AG08396 (cell line): ENCODE results near the gene KIAA1217.
"Not testable (repeated sequence)": the region's sequence is repeated elsewhere in the genome, so short reads cannot be mapped to it uniquely, and the experiment has no call there.

ENCODE experiments used
- DNase-seq: peaks from one replicate; pipeline ENCODE4 v3.0.0; 2012; ENCODE audit warnings: low spot score, mixed read lengths

KIAA1217 gene

DNA sequence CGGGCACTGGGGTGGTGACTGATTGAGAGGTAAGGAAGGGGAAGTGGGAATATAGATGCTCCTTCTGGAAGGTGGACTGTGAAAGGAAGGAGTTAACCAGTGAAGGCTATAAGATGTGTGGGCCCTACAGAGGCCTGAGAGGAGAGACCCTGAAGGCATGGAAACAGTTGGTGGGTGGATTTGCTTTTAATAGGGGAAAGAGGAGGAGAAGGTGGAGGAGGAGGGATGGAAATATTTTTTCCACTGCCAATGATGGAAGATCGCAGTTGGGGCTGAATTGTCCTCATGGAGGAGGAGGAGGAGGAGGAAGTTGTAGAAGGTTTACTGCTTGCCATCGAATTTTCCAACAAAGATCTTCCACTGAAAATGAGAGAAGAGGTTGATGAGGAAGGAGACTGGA, 80.3 kb downstream of the KIAA1217 start:
- DNase-seq: no peak

DNA sequence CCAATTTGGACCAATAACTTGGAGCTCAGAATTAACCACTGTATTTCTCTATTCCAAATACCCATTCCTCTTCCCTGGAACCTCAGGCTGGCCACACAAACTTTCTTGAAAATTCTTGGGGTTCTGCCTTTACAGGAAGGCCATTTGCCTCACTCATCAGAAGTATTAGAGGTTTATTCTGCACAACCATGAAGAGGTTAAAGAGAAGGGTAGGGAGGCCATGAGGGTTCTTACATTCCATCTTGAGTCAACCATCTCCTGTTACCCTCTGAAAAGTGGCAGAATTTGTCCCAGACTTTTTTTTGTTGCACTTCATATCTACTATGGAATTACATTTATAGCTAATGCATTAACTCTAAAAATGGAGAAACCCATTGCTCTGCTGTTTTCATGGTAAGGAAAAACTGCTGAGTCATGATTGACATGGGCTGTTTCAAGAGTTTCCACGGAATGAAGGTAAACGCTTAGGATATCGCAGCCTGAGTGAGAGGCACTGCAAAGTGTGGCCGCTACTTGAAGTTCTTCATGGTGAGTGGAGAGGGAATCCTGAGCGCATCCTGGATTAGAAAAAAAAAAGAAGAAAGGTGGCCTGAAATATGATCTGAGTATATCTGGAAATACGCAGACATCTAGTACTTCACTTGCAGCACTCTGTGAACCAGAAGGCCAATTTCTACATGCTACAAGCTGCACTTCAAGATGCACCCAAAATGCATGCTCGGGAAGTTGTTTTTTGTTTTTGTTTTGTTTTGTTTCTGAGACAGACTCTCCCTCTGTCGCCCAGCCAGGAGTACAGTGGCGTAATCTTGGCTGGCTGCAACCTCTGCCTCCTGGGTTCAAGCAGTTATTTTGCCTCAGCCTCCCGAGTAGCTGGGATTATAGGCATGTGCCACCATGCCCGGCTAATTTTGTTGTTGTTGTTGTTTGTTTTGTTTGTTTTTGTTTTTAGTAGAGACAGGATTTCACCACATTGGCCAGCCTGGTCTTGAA, 83.7 kb downstream of the KIAA1217 start:
- no peak for DNase-seq

DNA sequence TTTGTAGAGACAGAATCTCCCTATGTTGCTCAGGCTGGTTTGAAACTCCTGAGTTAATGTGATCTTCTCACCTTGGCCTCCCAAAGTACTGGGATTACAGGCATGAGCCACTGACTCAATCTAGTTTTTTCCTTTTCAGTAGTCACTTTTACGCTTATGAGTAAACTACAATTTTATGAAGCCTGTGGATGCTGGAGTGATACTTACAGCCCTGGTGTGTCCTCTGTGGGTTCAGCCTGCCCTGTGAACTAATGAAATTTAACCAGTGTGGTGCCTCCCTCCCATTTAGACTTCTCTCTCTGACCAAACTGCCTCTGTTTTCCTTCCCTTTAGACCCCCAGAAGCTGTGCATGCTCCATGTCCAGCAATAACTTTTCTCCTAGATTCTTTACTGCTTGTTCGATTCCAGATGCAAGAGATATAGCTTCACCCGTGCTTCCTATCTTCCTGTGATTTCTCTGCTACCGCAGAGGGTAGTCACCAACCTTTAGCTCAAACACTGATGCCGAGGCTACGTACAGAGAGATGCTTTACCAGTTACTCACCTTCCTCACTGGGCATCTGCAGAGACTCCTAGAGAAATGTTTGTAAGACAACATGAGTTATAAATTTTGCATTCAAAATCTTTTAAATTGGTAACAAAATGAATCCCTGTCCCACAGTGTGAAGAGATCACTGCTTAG, 90.8 kb downstream of the KIAA1217 start:
- DNase-seq: no peak

DNA sequence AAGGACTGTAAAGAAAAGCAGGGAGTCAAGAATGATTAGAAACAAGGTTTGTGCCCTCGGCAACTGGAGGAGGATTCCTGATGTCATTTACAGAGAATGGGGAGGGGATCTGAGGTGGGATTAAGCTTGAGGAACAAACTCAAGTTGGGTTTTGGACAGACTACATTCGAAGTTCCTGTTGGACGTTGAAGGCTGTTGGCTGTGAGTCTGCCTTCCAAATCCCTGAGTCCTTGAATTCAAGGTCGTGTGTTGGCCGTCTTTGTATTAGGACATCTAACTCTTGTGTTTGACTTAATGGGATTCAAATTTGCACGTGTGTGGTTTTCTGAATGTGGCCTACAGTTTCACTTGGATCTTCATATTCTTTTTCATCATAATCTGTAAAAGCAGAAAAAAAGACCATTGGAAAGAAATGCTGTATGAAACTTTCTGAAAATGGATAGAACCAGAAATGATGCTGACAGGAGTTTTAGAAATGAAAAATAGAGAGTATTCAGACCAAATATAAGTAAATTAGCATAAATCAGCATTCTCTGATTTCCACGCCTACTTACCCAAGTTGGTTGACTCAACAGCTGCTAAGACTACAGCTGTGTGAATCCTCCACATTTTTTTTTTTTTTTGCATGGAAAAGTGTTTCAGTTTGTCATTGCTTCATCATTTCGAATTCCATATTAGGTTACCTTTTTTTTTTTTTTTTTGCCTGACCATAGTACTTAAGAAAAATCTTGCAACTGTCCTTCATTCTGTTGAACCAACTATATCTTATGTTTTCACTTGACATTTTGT, 94.8 kb downstream of the KIAA1217 start:
- DNase-seq: no peak

DNA sequence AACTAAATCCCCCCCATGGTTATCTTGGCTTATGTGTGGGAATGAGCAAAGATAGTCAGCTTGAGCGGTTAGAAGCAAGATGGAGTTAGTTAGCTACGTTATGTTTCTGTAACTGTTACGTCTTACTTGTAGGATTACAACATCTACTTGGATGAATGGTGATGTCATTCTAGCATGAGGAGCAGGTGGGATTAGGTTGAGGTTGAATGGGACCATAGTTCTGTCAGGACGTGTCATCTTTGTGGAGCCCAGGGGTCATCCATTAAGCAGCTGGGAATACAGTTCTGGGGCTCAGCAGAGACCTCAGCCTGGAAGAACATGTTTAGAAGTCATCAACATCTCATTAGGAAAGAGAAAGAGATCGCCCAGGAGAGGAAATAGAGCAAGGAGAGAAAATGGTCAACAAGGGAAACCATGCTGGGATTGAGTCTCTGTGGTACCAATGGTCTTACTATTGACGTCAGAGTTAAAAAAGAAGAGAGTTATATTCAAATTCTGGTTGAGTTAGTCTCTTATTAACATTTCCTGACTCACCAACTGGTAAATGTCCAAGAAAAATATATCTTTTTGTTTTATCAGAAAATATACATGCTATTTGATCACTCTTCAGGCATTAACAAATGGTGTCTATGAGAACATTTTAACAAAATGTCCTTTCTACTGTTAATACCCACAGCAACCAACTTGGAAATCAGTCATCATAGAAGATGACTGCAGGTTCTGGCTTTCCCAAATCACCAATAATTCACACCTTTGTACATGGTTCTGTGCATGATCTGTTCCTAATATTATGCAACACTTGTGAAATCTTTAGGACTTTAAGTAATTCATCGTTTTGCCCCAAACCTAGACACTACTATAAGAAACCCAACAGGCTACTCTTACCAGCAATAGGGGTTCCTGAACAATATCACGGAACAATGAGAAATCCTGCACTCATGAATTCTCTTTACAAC, 96.9 kb downstream of the KIAA1217 start:
- no peak for DNase-seq

DNA sequence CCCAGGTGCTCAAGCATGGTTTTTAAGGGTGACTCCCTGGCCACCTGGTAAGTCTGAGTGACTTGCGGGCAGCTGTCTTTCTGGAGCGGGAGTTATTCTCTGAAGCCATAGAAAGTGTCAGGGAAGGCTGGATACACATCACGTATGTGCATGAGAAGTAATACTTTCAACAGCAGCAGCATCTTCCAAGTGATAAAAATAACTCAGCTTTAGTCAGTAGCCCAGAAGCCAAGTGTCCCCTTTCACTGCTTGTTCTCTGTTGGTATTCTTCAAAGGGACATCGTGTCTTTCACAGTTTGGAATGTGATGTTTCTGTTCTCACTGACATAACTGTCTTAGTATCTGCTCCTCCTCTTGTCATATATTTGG, 97.6 kb downstream of the KIAA1217 start:
- no peak for DNase-seq

DNA sequence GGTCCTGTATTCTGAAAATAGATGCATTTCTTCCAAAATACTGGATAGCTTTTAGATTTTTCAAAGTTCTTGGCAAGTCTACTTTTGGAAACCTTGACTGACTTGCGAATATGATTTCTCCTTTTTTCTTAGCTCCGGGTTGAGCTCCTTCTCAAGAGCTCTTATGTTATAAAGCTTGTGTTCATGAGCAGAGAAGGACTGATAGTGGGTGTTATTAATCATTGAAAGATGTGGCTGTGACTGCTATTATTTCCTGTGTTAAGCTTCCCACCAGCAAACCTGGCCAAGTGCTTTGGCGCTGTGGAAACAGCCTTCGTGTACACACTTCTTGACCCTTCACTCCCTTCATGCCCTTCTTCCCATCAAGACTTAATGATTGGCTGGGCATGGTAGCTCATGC, 98.2 kb downstream of the KIAA1217 start:
- no peak for DNase-seq

DNA sequence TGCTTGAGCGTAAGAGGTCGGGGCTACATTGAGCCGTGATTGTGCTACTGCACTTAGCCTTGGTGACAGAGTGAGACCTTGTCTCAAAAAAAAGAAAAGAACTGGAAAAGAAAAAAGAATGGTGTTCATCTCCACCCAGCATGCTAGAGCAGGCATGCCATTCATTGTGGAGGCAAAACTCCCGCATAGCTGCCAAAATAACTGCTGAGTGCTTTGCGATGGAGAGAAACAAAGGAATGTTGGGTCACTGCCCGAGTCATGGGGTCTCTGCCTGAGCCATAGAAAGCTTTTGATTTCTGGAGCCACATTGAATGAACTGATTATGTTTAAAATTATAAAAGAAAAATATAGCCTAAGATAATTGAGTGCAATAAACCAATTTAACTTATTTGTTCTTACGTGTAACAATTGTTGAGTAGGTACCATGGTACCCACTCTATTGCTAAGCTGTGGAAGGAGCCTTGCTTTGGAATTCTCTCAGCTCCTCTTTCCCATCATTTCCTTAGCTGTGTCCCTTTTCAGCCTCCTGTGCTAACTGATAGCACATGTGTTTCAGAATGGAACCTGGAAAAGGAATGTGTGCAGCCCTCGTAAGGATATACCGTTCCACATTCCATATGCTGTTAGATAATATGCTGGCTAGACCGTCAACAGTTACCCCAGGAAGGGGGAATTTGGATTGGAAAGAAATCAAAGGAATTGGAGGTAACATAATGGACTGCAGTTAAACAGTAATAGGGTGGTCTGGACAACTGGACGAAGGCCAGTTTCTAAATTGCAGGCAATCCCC, 99.0 kb downstream of the KIAA1217 start:
- no peak for DNase-seq

DNA sequence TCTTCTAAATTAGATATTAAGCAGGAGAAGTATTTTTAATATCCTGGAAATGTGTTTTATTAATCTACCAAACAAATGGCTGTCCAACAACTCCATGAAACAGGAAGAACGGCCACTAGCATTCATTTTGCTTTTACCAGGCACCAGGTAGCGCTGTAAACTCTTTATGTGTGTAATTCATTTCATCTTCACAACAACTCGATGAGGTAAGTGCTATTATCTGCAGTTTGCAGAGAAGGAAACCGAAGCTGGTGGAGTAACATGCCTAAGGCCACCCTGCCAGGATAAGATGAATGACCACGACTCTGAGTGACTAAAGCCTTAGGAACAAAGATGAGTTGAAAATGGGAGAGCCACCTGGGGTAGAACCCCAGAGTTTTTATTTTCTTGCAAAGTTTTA, 101.2 kb downstream of the KIAA1217 start:
- no peak for DNase-seq

DNA sequence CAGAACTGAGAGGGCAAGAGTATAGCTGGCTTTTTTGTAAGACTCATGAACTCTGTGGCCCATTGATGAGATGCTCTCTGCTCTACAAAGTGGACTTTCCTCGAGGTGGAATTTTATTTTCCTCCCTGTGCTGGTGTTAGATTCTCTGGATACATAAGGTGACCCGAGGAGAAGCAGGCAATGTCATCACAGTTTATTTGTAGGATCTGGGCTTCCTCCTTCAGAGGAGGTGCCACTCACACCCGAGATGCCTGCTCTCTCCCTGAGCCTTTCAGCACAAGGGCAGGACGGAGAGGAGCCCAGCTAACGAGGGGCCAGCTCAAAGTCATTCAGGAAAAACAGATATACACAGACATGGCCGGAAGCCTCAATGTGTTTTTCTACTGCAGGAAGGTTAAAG, 103.0 kb downstream of the KIAA1217 start:
- no peak for DNase-seq

DNA sequence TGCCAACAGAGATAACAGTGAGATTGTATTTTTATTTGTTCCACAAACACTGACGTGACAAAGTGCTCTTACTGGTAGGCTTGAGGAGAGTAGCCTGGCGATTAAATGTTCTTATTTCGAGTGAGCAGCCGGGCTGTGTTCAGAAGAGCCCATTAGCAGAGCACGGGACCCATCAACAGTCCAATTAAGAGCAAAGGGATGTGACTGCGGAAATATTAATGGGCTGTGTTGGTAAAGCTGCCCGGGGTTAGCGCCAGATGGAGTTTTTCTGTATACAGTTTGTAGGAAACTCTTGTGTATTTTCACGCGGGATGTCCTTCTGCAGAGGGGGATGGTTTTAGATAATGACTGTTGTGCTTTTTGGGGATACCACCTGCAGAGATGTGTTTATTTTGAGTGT, 104.3 kb downstream of the KIAA1217 start:
- DNase-seq: no peak

DNA sequence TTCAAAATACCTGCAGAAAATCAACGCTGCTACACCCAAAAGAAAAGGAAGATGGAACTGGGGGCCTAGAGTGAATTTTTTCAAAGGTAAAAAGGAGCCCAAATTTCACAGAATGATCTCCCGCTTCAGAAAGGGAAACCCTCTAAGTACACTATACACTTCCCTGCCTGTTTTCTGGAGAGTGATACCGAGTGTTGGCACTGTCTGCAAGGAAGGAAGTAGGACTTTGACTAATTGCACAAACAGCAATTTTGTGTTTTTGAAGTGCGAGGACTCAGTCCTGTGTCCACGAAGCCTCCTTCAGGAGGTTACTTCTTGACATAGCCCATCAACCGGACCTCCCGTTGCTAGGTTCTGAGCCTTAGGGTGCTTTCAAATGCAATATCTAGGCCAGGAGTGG, 106.3 kb downstream of the KIAA1217 start:
- no peak for DNase-seq

DNA sequence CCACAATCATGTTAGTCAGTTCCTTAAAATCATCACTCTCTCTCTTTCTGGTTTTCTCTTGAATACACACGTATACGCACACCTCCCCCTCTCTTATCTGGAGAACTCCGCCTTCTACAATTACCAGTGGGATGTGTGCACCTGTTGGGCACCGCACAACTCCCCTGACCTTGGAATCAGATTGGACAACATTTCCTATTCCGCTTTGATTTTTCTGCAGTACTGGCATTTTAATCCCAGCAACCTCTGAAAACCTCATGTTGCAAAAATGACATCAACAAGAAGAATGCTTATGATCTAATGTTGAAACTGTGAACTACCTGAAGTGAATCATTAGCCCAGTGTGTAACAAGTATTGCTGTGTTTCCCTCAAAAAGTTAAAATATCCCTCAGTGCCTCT, 109.6 kb downstream of the KIAA1217 start:
- DNase-seq: no peak

DNA sequence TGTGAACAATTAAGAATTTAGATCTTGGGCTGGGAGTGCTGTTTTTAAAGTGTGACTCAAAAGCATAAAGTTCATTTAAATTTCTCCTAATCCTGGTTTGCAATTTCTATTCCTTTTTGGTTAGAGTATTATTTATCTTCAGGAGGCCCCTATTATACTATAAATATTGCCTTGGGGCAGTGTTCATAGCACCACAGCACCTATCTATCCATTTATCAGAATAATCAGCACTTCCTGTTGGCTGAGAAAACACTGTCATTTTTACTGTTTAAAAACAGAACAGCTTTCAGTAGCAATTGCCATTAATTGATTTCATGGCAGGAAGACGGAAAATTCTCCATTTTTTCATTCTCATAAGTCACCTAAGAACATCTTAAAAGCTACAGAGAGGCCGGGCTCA, 111.4 kb downstream of the KIAA1217 start:
- DNase-seq: no peak

DNA sequence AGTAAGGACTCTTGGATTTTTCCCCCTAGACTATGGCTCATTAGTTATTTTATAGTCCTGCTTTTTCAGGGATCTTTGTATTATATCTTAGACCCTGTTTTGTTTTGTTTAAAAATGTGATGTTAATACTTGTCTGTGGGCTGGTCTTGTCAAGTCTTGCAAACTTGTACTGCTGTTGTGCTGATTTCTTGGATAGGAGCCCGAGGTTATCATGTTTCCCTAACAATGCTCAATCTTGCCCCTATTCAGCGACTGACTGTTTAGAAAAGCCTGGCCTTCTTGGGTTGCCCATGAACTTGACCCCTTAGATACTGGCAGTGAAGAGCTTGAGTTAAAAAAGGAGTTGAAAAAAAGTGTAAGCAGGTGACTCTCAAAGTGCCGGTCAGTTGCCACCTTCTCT, 115.7 kb downstream of the KIAA1217 start:
- DNase-seq: no peak

DNA sequence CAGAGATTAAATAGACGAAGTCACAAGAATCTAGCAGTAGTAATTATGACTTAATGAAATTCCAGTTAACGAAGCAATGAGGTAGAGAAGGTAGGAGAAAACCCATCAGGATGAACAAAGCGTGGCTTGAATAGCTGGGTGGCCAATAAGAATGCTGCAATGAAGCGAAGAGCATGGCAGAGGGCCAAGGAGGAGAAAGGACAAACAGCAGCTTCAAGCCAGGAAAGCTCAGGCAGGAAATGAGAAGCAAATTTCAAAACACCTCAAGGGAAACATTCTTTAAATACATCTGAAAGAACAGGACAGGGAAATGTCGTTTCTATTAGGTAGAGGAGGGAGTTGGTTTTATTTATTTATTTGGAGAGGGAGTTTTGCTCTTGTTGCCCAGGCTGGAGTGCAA, 122.5 kb downstream of the KIAA1217 start:
- DNase-seq: no peak

DNA sequence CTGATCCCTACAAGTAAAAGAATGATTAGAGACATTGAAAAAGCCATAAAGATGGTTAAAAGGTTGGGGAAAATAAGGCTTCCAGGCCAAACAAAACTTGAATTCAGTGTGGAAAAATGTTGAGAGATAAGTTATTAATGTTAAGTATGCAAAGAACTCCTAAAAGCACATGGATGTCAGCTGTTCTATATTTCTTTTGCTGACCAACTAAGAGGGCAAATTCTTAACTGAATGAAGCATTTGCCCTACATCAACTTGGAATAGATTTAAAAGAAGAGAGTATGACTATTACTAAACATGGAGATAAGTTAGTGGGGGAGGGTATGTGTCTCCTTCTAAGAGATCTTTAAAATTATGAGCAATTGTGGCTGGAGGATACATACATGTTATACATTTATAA, 124.8 kb downstream of the KIAA1217 start:
- no peak for DNase-seq

DNA sequence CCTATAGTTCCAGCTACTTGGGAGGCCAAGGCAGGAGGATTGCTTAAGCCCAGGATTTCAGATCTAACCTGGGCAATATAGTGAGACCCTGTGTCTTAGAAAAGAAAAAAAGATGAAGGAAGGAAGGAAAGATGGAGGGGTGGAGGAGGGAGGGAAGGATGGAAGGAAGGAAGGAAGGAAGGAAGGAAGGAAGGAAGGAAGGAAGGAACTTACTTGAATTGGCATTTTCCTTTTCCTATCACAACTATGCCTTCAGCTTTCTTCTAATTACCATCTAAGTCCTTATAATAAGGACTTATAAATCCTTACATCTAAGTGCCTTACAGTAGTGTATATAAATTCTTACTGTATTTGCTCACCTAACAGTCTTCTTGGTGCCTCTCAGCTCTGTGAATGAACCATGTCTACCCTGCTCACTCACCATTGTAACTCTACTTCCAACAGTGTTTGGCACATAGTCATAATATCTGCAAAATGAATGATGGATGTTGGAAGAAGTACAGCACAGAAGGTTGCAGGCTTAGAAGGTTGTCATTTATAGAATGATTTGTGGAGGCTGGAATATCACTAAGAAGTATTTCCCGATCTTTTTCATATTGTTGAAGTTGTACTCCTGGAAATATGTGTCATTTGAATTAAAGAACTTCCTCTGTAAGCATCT, 125.5 kb downstream of the KIAA1217 start:
- no peak for DNase-seq

DNA sequence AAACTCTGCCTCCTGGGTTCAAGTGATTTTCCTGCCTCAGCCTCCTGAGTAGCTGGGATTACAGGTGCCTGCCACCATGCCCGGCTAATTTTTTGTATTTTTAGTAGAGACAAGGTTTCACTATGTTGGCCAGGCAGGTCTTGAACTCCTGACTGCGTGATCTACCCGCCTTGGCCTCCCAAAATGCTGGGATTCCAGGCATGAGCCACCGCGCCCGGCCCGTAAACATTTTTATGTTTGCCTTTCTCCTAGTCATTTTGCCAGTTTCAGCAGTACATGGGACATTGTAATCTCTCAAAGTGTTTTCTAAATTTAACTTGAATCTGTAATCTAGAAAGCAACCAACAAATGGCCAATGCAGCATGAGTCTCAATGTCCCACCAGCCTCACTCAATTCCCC, 128.8 kb downstream of the KIAA1217 start:
- DNase-seq: not testable (repeated sequence)

DNA sequence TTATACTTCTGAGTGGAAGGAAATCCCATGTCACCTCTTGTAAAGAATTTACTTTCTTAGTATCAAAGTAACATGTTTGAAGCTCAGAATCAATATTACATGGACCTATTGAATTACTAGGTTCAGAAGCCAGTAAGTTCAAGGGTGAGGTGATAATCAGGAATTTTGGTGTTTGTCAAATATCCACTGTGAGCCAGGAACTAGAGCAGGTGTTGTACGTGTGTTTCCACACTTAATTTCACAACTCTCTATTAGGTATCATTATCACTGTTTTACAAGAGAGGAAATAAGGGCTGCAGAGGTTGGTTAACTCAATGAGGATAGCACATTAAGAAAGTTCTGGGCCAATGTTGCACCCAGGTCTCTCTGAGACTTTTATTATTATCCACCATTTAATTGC, 130.4 kb downstream of the KIAA1217 start:
- DNase-seq: no peak
